Activated CD4-positive, alpha-beta T cell treated with anti-CD3 and anti-CD28 coated beads, Interleukin-2, amount 50 U/mL, for 4 hours (primary cell): ENCODE data around the gene ZNF384.

Experiments used
- DNase-seq, 2 experiments: peaks; one replicate each; pipeline ENCODE4 v3.0.0-alpha.2; 2020

ZNF384 gene

DNA sequence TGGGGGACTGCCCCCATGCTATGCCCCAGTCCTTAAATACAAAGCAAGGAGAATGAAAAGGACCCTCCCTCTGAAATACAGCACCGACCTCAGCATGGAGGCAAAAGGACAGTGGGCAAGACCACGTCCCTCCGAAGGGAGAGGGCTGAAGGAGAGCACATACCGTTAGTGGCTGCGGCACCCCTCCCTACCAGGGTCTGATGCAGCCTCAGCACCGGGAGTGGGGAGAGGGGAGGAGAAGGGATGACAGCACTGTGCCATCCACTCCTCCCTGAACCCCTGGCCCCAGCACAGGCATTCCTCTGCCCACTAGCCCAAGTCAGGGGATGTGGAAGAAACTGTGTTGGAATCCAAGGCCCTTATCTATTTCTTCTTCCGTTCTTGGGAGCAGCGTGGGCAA lies 38.3 kb downstream of the ZNF384 start:
- no peak for DNase-seq

DNA sequence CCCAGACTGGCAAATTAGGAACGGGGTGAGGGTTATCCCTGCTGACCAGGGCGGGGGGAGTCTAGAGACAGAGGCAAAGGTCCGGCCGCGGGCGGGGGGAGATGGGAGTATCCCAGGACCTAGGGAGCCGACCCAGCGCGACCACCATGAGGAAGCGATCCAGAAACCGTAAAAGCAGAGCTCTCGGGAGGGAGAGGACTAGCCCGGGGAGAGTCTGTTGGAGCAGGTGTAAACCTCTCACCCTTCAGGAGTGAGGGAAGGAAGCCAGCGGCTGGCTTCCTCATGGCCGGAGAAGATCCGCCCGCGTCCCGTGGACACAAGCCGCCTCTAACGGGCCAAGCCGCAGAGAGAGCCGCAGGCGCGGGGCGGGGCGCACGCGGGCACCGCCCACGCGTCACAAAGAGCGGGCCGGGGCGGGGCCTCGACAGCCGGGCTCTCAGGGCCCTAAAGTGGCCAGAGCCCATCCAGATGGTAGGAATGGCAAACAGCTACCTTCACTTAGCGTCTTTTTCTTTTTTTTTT lies 42.0 kb downstream of the ZNF384 start, which contains the start of gene ACRBP:
Gene ACRBP, minus strand, starts transcription at position 350 of the 522 bp plus-strand sequence. Its CDS starts 66 bp downstream, at position 284.
- DNase-seq: no peak

DNA sequence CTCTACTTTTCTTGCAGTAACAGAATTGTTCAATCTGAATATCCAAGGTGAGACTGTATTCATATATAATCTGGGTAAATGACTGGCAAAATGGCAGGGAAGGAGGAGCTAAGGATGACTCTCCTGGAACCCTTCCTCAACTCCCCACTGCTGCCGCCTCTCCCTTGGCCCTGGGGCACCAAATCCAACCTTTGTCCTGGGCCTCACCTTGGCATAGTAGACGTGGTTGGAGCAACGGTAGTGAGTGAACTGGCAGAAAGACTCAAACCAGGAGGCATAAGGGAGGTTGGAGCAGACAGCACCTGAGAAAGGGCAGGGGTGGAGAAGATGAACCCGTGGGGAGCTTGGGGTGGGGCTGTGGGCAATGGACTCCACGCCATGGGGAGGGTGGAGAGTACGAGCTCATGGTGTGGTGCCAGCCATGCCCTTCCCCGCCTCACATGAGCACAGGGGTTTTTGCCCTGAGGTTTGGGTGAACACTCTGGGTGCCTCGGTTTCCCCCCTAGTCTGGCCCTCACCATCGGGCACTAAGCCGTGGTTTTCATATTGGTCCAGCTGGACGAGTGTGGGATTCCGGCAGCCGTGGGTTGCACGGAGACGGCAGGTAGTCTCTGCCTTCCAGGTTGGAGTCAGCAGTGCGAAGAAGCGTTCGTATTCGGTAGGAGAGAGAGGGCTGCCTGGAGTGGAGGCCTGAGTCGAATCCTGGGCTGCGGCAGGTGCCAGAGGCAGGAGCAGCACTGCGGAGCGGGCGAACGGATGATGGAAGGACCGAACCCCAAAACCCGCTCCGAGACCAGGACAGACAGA lies 42.7 kb downstream of the ZNF384 start:
- DNase-seq: no peak

DNA sequence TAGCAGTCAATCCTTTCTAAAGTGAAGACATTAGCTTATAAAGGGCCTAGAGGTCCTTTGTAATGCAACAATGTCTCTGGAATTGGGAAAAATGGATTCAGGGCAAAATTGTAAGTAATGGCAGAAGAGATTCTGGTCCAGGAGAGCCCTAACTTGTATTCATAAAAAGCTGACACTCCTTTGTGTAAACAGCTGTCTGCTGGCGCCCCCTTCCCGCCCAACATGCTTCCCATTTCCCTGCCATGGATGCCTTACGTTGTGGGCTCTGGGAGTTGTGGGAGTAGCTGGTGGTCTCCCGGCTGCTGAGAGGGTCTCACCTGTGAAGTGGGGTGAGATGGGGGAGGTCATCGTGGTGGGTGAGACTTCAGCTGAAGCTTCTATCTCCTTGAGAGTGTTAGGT lies 44.3 kb downstream of the ZNF384 start:
- DNase-seq: no peak

DNA sequence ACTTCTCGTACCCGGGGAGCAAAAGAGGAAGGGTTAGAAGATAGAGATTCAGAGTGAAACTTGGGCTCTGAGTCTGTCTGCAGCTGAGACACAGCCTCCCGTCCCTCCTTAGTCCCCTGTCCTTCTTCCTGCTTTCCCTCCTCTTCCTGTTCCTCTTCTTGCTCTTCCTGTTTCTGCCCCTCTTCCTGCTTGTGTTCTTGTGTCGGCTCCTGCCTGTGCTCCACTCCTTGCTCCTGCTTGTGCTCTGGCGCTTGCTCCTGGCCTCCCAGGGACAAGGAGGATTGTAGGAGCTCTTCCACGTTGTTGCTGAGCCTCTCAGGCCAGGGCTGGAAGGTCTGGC lies 44.9 kb downstream of the ZNF384 start:
- no peak for DNase-seq

DNA sequence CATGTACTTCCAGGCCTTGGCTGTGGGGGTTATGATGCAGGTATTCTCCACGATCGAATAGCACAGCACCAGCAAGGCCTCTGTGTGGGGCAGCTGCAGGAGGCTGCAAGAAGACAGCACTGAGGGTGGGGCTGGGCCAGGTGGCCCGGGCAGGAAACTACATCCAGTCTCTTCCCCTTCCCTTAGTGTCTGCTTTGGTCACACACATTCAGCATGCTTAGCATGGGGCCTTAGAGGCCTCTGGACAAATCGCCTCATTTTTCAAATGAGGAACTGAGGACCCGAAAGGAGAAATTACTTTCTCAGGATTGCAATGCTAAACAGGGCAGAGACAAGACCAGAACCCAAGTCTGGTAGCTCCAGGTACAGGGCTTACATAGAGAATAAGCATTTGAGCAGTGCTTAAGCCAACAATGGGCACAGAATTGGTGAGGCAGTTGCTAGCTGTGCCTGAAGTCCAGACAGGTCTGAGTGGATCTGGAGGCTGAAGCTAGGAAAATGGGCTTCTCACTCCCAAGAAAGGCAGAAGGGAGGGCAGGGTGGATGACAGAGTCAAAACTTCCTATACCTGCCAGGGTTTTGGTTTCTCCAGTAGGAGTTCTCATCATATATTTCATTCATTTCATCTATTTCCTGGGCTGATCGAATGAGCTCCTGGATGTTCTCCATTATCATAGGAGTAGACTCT lies 45.5 kb downstream of the ZNF384 start:
- no peak for DNase-seq

DNA sequence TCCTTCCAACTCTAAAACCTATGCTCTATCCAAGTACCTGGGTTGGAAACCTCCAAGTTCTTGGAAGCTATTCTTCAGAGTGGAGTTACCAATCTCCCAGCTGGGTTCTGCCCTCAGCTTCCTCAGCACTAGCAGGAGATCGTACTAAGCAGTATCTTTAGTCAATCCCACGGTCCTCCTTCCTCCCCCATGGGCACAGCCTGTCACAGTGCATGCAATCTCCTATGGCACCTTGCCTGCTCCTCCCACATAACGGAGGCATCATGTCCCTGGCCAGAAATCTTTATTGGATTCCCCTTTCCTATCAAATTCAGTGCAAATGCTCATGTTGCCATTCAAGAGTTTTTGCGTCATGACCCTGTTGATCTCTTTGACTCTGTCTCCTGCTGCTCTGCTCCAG lies 48.0 kb downstream of the ZNF384 start:
- no peak for DNase-seq

DNA sequence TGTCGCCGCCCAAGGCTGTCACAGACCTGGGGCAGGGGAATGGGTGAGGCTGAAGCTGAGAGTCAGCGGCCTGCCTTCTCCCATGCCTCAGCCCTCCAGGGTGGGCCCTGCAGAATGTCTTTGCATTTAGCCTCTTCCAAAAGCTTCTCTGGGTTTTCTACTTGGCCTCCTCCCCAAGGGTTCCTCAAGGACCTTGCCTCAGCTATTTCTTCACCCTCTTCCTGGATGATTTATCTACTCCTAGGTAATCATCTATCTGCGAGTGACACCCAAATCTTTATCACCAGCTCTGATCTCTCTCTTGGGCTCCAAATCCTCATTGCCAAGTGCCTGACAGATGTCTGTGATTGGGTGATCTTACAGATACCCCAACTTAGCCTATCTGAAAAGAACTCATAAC lies 48.7 kb downstream of the ZNF384 start:
- DNase-seq: no peak

DNA sequence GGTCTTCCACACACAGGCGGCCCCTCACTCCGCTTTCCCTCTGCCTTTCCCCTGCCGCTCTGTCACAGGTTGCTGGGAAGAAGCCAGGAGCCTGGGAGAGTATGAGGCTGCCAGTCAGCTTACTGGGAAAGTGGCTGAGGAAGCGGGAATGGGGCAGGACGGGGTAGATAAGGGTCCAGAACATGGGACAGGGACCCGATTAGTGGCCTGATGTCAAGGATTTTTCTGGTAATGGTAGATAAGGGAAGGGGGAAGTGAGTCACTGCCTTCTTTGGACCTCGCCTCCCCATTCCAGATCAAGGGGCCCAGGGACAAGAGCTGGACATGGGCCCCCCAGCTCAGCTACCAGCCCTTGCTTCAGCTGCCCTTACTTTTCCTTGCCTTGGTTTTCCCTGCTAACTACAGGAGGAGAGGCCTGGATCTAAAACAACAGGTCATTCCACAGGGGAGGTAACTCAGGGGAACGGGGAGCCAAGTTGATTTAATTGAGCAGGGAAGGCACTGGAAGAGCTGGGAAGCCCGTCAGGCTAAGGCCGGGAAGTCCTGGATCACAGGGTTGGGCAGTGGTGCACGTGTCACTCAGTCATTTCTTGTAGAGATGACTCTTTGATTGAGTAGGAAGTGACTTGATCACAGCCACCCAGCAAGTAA lies 49.9 kb downstream of the ZNF384 start:
- DNase-seq: no peak

DNA sequence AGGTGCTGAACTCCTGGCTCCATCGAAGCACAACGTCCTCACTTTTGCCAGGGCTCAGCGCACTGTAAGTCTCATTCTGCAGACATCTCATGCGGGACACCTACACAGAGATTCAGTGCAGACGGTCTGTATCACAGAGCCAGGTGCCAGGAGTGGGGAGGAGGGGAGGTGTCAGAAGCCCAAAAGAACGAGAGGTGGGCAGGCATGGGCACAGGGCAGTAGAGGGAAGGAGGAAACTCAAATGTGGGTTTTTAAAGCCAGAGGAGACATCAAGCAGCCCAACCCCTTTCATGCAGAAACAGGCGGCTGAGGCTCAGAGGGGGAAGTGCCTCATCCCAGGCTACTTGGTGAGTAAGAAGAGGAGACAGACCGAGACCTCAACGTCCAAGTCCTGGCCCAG lies 50.9 kb downstream of the ZNF384 start:
- no peak for DNase-seq

DNA sequence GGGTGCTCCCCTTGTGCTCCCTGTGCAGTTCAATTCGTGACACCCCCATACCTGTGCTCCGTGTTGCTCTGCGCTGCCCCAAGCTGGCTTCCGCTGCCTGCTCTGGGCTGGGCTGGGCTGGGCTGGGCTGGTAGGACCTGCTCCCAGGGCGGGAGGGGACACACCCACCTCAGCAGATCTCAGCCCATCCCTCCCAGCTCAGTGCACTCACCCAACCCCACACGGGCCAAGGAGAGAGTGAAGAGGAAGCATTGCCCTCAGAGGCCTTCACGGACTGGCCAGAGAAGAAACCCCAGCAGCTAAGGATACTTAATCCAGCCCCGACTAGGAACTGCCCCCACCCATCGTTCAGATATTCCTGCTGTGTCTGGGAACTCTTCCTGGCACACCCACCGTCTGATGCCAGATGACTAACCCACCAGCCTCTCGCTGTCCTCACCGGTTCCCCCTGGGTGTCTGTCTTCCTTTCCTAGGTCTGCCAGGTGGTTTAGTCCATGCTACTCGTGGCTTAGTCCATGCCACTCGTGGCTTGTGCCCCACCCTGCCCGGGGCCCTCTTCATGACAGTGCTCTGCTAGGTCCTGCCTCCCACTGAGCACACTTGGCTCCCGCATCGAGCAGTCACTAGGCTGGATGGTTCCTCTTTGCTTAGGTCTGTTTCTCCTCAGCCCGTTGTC lies 53.2 kb downstream of the ZNF384 start, which contains the start of gene LPAR5:
Gene LPAR5, minus strand, starts transcription at position 104 of the 676 bp plus-strand sequence. CDS start 14,711 bp downstream, outside the sequence.
- DNase-seq: no peak

DNA sequence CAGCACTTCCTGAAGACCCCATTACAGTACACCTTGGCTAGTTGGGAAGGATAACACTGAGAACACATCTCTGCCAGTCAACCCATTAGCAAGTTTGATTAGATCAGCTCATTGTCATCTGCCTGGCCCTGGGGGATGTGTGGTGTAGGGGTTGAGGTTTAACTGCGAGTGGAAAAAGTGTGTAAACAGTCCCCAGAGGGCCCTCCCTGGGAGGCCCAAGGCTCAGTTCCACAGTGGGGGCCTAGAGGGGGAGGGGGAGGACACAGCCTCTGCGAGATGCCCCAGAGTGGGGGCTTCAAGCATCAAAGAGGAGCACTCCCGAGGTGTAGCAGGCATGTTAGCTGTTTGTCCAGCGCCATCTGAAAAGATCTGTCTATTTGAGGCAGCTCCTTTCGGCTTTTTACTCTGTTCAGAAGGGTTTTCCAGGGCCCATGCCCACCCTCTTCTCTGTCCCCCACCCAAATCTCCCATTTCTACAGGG lies 53.8 kb downstream of the ZNF384 start:
- peak; percentile 38 to 44 for DNase-seq

DNA sequence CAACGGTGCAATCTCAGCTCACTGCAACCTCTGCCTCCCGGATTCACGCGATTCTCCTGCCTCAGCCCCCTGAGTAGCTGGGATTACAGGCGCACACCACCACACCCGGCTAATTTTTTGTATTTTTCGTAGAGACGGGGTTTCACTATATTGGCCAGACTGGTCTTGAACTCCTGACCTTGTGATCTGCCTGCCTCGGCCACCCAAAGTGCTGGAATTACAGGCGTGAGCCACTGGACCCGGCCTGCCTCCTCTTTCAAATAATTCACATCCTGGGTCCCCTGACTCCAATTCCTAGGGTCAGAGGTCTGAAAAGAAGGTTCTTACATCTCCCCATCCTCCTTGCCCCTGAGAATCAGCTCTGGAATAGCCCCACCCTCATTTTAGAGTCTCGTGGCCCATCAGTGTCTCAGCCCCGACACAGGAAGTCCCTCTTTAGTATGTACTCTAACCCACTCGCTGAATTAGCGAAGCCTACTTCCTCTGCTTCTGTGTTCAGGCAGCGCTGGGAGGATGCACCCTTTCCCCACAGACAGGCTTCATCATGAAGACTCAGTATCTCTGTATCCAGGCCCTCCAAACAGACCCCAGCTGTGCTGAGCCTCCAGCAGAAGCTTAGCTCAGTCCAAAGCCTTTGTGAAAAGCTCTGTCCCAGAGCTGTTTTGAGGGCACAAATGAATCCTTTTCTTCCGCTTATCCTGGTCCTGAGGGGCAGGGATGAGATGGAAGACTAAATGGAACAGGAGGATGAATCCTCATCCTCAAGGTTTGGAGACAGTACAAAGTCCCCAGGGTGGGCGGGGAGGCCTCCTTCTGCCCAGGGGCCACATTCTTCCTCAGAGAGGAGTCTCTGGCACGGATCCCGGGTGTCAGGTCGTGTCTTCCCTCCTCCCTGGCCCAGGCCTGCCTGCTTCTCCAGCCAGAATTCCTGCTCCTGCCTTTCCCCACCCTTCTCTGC lies 56.9 kb downstream of the ZNF384 start:
- peak; percentile 27 to 34 for DNase-seq

DNA sequence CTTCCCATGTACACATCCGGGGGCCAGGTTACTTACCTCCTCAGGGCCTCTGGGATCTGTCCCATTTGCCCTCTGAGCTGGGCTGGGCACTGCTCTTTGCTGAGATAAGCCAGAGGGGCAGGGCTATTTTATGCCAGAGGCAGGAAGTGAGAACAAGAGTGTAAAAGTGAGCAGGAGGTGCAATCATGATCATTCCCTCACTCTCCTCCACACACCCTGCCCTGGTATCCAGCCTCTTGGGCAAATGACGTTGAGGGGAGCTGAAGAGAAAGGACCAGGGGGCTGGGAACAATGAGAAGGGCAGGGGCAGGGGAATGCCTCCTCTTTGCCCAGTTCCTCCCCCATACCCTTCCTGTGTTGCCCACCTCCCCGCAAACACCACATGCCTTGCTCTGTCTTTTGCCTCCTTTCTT lies 57.6 kb downstream of the ZNF384 start:
- no peak for DNase-seq

DNA sequence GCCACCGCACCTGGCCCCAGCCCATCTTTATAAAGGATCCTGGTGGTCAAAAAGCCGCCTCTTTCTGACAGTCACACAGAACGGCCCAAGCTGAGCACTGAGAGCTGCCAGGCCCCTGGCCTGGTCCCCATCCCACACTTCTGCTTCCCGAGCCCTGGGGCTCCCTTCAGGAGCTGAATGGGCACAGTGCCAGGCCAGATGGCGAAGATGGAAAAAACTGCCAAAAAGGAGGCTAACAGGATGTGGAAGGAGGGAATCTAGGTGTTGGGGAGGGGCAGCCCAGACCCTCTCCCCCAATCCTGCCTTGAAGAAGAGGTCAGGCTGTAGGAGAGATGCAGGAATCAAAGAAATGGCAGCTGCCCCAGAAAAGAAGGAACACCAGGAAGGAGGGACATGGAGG lies 58.4 kb downstream of the ZNF384 start:
- no peak for DNase-seq

DNA sequence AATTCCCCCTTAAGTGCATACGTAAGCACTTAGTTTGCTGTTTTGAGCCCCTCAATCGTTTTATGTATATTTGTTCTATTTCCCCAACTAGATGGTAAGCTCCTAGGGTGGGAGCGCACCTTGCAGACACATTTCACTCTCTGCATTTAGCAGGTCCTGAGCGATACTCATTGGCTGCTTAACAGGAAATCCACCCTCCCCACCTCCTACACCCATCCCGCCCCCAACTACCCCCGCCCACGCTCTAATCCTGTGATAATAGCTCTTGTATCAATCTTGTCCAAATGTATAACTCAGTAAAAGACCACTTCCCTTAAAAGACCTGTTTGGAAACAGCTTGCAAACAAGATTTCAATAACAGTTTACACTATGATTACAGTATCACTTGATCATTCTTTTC lies 61.6 kb downstream of the ZNF384 start:
- peak; percentile 44 to 47 for DNase-seq

DNA sequence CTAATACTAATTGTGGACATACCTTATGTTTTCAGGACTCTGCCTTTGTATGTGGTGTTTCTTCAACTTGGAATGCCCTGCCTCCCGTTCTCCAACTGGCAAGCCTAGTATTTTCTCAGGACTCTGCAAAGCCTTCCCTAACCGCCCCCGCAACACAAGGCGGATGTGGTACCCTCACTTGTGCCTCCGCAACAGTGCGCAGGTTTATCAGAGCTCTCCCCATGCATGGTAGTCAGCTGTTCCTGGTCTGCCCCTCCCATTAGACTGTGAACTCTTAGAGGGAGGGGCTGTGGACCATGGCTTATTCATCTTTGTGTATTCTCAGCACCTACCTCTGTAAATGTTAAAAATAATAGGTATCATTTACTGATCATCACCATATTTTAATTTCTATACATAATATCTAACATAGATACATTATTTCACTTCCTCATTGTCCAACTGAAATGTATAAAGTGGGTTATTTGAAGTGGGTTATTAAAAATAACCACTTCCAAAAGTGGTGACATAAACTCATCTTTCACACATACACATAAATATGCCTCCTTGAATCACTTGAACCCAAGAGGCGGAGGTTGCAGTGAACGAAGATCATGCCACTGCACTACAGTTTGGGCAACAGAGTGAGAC lies 62.4 kb downstream of the ZNF384 start:
- DNase-seq: no peak

DNA sequence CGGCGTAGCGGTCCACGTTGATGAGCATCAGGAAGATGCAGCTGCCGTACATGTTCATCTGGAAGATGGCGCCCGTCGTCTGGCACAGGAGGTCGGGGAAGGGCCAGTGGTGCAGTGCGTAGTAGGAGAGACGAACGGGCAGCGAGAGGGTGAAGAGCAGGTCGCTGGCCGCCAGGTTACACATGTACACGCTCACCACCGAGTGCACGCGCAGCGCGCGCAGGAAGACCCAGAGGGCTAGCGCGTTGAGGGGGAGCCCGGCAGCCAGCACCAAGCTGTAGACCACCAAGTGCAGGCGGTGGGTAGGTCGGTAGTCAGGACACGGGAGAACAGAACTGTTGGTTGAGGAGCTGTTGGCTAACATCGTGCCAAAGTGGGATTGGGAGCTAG lies 68.3 kb downstream of the ZNF384 start:
- DNase-seq: no peak

DNA sequence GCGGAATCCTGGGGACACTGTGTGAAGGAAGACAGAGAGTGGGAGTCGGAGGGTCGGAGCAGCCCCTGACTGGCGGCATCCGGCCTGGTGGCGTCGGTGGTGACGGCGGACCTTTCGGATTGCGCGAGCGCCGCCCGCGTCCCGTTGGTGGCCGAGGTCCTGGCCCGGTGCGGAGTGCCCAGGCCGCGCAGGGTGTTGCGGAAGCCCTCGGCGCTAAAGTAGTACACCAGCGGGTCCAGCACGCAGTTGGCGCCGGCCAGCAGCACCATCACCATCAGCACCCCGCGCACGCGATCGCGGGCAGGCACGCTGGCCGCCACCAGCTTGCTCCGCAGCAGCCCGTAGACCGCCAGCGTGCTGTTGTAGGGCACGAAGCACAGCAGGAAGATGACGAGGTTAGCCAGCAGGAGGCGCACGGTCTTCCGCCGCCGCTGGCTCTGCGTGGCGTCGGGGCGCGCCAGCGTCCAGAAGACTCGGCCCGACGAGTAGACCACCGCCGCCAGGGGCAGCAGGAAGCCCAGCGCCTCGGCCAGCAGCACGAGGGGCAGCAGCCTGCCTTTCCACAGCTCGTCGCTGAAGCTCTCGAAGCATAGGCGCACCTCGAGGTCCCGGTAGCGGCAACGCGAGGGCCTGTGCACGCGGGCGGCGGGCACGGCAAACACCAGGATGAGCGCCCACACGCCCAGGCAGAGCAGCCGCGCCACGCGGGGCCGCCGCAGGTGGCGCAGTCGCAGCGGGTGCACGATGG lies 68.9 kb downstream of the ZNF384 start:
- peak in 1 of 2 experiments; percentile 32 for DNase-seq

DNA sequence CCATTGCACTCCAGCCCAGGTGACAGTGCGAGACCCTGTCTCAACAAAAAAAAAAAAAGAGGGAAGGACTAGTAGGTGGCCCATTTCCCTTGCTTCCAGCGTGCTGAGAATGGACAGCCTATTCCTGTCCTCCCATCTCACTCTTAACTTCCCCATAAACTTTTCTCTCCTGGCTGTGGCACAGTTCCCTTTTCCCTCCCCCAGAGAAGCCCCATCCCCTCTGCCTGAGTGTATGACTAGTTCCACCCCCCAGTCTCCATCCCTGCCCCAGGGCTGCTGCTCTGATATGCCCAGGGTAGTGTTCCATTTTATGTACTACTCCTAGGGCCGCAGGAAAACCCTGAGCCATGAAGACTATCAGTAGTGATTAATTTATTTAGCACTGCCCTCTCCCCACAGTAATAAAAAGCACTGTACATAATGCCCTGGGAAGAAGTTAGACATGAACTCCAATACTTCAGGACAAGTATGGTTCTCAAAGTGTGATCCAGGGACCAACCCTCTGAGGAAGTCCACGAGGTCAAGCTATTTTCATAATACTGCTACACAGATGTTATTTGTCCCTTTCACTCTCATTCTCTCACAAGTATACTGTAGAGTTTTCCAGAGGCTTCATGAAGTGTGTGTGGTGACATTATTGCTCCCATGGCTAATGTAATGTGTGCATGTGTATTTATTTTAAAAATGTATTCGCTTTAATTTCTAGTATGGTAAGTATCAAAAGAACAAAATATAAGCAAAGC lies 70.5 kb downstream of the ZNF384 start:
- no peak for DNase-seq
